ENCODE data around the gene TAS1R3. TPM values are rescaled to one million over a fixed set of nuclear protein-coding genes. Genes with fewer than 3 reads are reported as not detected.

Gene TAS1R3
- total RNA-seq, 1 experiment from 2014 or later, result 0.28 TPM

DNA sequence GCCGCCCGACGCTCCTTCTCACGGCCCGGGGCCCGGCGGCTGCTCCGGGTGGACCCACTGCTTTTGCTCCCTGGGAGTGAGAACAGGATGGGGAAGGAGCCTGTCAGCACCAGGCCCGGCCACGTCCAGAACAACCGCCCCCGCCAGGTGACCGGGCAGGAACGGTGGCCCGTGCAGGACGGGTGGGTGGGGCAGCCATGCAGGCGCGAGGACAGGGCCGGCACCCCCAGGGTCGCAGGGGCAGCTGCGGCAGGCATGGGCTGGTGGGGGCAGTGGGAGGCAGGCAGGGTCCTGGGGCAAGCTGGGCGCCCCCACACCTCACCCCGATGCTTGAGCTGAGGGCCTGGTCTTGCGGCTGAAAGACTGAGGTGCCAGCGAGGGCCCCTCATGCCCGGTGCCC is 5.4 kb downstream of the TAS1R3 start:
- Histone ChIP-seq H3K18ac (ENCODE audit: insufficient read length, low read depth, low read length) (no peak overlapping the region), H3K79me2 (ENCODE audit: insufficient read depth, low read length) (no peaks in the 10 kb centered on the region), H2BK120ac (ENCODE audit: low read depth, low read length, poor library complexity, severe bottlenecking) (no peak overlapping the region), H3K4me1 (ENCODE audit: insufficient read depth, low read length) (no peaks in the 10 kb centered on the region), H3T11ph (ENCODE audit: low read length) (no peak overlapping the region), H4K5ac (ENCODE audit: insufficient read length, low read depth, low read length) (no peak overlapping the region), H4K8ac (replicated peaks; ENCODE audit: insufficient read length, low read depth, low read length) (no peak overlapping the region), H2BK15ac (ENCODE audit: low read depth, low read length) (no peak overlapping the region), H2BK20ac (ENCODE audit: low read depth, low read length, poor library complexity, severe bottlenecking) (no peak overlapping the region), H2BK12ac (ENCODE audit: insufficient read length, low read depth, low read length) (no peak overlapping the region), H3K27ac (ENCODE audit: insufficient read length, low read depth, low read length) (no peak overlapping the region), H3K23ac (ENCODE audit: insufficient read length, low read depth, low read length) (no peak overlapping the region), H3K9me3 (ENCODE audit: control insufficient read depth, low read depth, low read length) (no peaks in the 10 kb centered on the region), H4K91ac (ENCODE audit: insufficient read length, low read depth, low read length) (no peak overlapping the region), H3K23me2 (ENCODE audit: insufficient read length, low read depth, low read length, poor library complexity, severe bottlenecking) (no peaks in the 10 kb centered on the region), H2AFZ (ENCODE audit: low read length) (no peak overlapping the region), H3K27me3 (ENCODE audit: insufficient read depth, low read length) (no peaks in the 10 kb centered on the region), H3K4ac (ENCODE audit: low read depth, low read length) (no peak overlapping the region), H3K9ac (ENCODE audit: extremely low read depth, insufficient read length, low read length) (no peak overlapping the region), H3K4me2 (ENCODE audit: insufficient read depth, insufficient read length, low read length) (no peak overlapping the region), H4K20me1 (ENCODE audit: control insufficient read depth, insufficient read depth, insufficient read length) (no peaks in the 10 kb centered on the region), H3K79me1 (ENCODE audit: insufficient read depth, low read depth, low read length, poor library complexity, severe bottlenecking) (no peaks in the 10 kb centered on the region), H3K56ac (ENCODE audit: insufficient read length, low read depth, low read length) (no peak overlapping the region), H2AK5ac (ENCODE audit: insufficient read length, low read length) (no peak overlapping the region), H3K14ac (ENCODE audit: insufficient read depth, low read length) (no peak overlapping the region), H2BK5ac (ENCODE audit: insufficient read length, low read length) (no peak overlapping the region)
- TF ChIP-seq, protein P1, sequence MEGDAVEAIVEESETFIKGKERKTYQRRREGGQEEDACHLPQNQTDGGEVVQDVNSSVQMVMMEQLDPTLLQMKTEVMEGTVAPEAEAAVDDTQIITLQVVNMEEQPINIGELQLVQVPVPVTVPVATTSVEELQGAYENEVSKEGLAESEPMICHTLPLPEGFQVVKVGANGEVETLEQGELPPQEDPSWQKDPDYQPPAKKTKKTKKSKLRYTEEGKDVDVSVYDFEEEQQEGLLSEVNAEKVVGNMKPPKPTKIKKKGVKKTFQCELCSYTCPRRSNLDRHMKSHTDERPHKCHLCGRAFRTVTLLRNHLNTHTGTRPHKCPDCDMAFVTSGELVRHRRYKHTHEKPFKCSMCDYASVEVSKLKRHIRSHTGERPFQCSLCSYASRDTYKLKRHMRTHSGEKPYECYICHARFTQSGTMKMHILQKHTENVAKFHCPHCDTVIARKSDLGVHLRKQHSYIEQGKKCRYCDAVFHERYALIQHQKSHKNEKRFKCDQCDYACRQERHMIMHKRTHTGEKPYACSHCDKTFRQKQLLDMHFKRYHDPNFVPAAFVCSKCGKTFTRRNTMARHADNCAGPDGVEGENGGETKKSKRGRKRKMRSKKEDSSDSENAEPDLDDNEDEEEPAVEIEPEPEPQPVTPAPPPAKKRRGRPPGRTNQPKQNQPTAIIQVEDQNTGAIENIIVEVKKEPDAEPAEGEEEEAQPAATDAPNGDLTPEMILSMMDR (conservative IDR thresholded peaks at IDR 0.05), result no peak
- no peak overlapping the region for H3K4me3 Mint-ChIP-seq
- no CpG with 5 or more reads among the region's 26 CpGs for WGBS (ENCODE audit: extremely low coverage, insufficient read length, low lambda C conversion rate)
- DNase-seq, result no peak
- H3K4me1 Mint-ChIP-seq, result no peaks in the 10 kb centered on the region
- peaks cover 15 to 31% (median 23%) of the 10 kb centered on the region in 3 experiments for H3K36me3 Mint-ChIP-seq (ENCODE audit: insufficient read depth in 1 of 3, low read depth in 3 of 3)
- peaks cover 0 to 8% of the 10 kb centered on the region in 2 experiments; a peak in 3 of 5 replicates for H3K9me3 Mint-ChIP-seq
- no peaks in the 10 kb centered on the region for H3K27me3 Mint-ChIP-seq (ENCODE audit: low read depth)
- no peak overlapping the region for H3K27ac Mint-ChIP-seq
